Stimulated activated CD8-positive, alpha-beta memory T cell treated with anti-CD3 and anti-CD28 coated beads, Interleukin-2, amount 100 ng/mL, for 1 hour (primary cell): ENCODE measurements around the gene PPP2R2C.

Experiments
- DNase-seq, 2 donors: peaks; one replicate each; pipeline ENCODE4 v3.0.0-alpha.2; 2020; ENCODE audit warnings: low read depth in 2 of 2

PPP2R2C gene

GRCh38 chr4:6426571-6427438 lies 45.6 kb downstream of the PPP2R2C start:
- DNase-seq = no peak

- DNase-seq = no peak
Observed at GRCh38 chr4:6425911-6426310, 46.5 kb downstream of the PPP2R2C start.

- DNase-seq = no peak
Observed at GRCh38 chr4:6425336-6425735, 47.1 kb downstream of the PPP2R2C start.

- no peak for DNase-seq
Observed at GRCh38 chr4:6424425-6424824, 48.0 kb downstream of the PPP2R2C start.

- no peak for DNase-seq
Observed at GRCh38 chr4:6423575-6423974, 48.8 kb downstream of the PPP2R2C start.

GRCh38 chr4:6422866-6423265 lies 49.5 kb downstream of the PPP2R2C start:
- DNase-seq = no peak

GRCh38 chr4:6422105-6422504 lies 50.3 kb downstream of the PPP2R2C start:
- DNase-seq = no peak

GRCh38 chr4:6421397-6421796 lies 51.0 kb downstream of the PPP2R2C start:
- DNase-seq = no peak

- no peak for DNase-seq
Observed at GRCh38 chr4:6420972-6421371, 51.4 kb downstream of the PPP2R2C start.

- no peak for DNase-seq
Observed at GRCh38 chr4:6420036-6420435, 52.4 kb downstream of the PPP2R2C start.

GRCh38 chr4:6419452-6420028 lies 52.9 kb downstream of the PPP2R2C start:
- DNase-seq = no peak

GRCh38 chr4:6418193-6418755 lies 54.1 kb downstream of the PPP2R2C start:
- no peak for DNase-seq

- no peak for DNase-seq
Observed at GRCh38 chr4:6417516-6418050, 54.8 kb downstream of the PPP2R2C start.

- no peak for DNase-seq
Observed at GRCh38 chr4:6416518-6417286, 55.7 kb downstream of the PPP2R2C start.

- no peak for DNase-seq
Observed at GRCh38 chr4:6415031-6415705, 57.2 kb downstream of the PPP2R2C start.

- DNase-seq = no peak
Observed at GRCh38 chr4:6414578-6414977, 57.8 kb downstream of the PPP2R2C start.

- DNase-seq = no peak
Observed at GRCh38 chr4:6410664-6411063, 61.8 kb downstream of the PPP2R2C start.

GRCh38 chr4:6410068-6410467 lies 62.3 kb downstream of the PPP2R2C start:
- no peak for DNase-seq

- no peak for DNase-seq
Observed at GRCh38 chr4:6409381-6409780, 63.0 kb downstream of the PPP2R2C start.

GRCh38 chr4:6408263-6408662 lies 64.2 kb downstream of the PPP2R2C start:
- no peak for DNase-seq

- no peak for DNase-seq
Observed at GRCh38 chr4:6405397-6405706, 67.1 kb downstream of the PPP2R2C start.
